OCI-LY1 (cell line): ENCODE data around the gene AUP1.

ENCODE experiments used
- H2AFZ ChIP-seq: fragments of 200-600 bp; sonication (generic), shearing (Covaris generic); 2 replicates; pipeline ENCODE4 v1.6.0; 2014; ENCODE audit warnings: antibody characterized with exemption, mild to moderate bottlenecking, low read length
- H3F3A ChIP-seq: fragments of 200-600 bp; sonication (generic), shearing (Covaris generic); 2 replicates; pipeline ENCODE4 v1.6.0; 2014; ENCODE audit warnings: mild to moderate bottlenecking, antibody characterized with exemption, low read length, moderate library complexity; ENCODE audit not compliant: insufficient read depth
- H3K27ac ChIP-seq: fragments of 200-600 bp; sonication (generic); 2 replicates; pipeline ENCODE4 v1.5.1; 2014; ENCODE audit warnings: low read length, mixed run types, mild to moderate bottlenecking, low read depth; ENCODE audit not compliant: poor library complexity, severe bottlenecking
- H3K27me3 ChIP-seq: fragments of 200-600 bp; sonication (generic); 2 replicates; pipeline ENCODE4 v1.6.0; 2014; ENCODE audit warnings: antibody characterized with exemption, mild to moderate bottlenecking, low read length, moderate library complexity; ENCODE audit not compliant: insufficient read depth
- H3K36me3 ChIP-seq: fragments of 200-600 bp; sonication (generic); 2 replicates; pipeline ENCODE4 v1.6.1; 2014; ENCODE audit warnings: mild to moderate bottlenecking, antibody characterized with exemption, low read length, moderate library complexity, mixed read lengths; ENCODE audit not compliant: insufficient read depth
- H3K4me1 ChIP-seq: fragments of 200-600 bp; sonication (generic); 2 replicates; pipeline ENCODE4 v1.5.1; 2014; ENCODE audit warnings: mild to moderate bottlenecking, low read length, moderate library complexity; ENCODE audit not compliant: insufficient read depth, severe bottlenecking
- H3K4me2 ChIP-seq: fragments of 200-600 bp; sonication (generic), shearing (Covaris generic); 2 replicates; pipeline ENCODE4 v1.6.1; 2014; ENCODE audit warnings: low read length
- H3K4me3 ChIP-seq: fragments of 200-600 bp; sonication (generic); 2 replicates; pipeline ENCODE4 v1.5.1; 2014; ENCODE audit warnings: low read length, low read depth, mild to moderate bottlenecking, mixed read lengths; ENCODE audit not compliant: poor library complexity, severe bottlenecking
- H3K79me2 ChIP-seq: fragments of 200-600 bp; shearing (Covaris generic); 2 replicates; pipeline ENCODE4 v1.6.1; 2016; ENCODE audit warnings: mixed run types, low read length, mixed read lengths; ENCODE audit not compliant: insufficient read depth
- H3K9ac ChIP-seq: fragments of 200-600 bp; sonication (generic), shearing (Covaris generic); 2 replicates; pipeline ENCODE4 v1.6.1; 2014; ENCODE audit warnings: mild to moderate bottlenecking, low read length, mixed read lengths
- H3K9me2 ChIP-seq: fragments of 200-600 bp; sonication (generic), shearing (Covaris generic); 2 replicates; pipeline ENCODE4 v1.6.1; 2014; ENCODE audit warnings: low read depth, mild to moderate bottlenecking, low read length, mixed read lengths
- H3K9me3 ChIP-seq: fragments of 200-600 bp; shearing (Covaris generic); 2 replicates; pipeline ENCODE4 v1.6.1; 2014; ENCODE audit warnings: low read length, mixed read lengths
- H4K20me1 ChIP-seq: fragments of 200-600 bp; sonication (generic), shearing (Covaris generic); 2 replicates; pipeline ENCODE4 v1.6.0; 2016; ENCODE audit warnings: mild to moderate bottlenecking, low read length; ENCODE audit not compliant: insufficient read depth
- CTCF ChIP-seq: fragments of 200-600 bp; sonication (generic), shearing (Covaris generic); IDR thresholded peaks from 2 replicates; pipeline ENCODE4 v1.5.1; 2017; ENCODE audit warnings: mild to moderate bottlenecking, antibody characterized with exemption, low read length, moderate library complexity, mixed read lengths
- EZH2 ChIP-seq: fragments of 200-600 bp; sonication (generic), shearing (Covaris generic); IDR thresholded peaks from 2 replicates; pipeline ENCODE4 v1.8.0; 2017; ENCODE audit warnings: borderline replicate concordance, mixed run types, mild to moderate bottlenecking, antibody characterized with exemption, low read length, moderate library complexity, mixed read lengths

Gene AUP1

GRCh38 chr2:74503506-74504475, 25.7 kb downstream of the AUP1 start:
- Histone ChIP-seq H3K9me2 (no peaks in the 10 kb centered on the region), H4K20me1 (no peaks in the 10 kb centered on the region), H3K79me2 (no peaks in the 10 kb centered on the region), H3K9me3 (no peaks in the 10 kb centered on the region), H3K27ac (no peak overlapping the region), H3K9ac (peak overlapping the region; percentile 61; the same call in 1 of the 2 replicates), H3K4me2 (peak overlapping the region; percentile 61), H3K4me3 (peak overlapping the region; percentile 53), H2AFZ (no peak overlapping the region), H3K27me3 (peaks cover 24% of the 10 kb centered on the region; the same call in 1 of the 2 replicates), H3F3A (no peaks in the 10 kb centered on the region), H3K4me1 (peaks cover 38% of the 10 kb centered on the region), H3K36me3 (peaks cover 17% of the 10 kb centered on the region)
- TF ChIP-seq EZH2 = no peak
- no peak for TF ChIP-seq CTCF

- no peaks in the 10 kb centered on the region for H3K9me3 ChIP-seq
- peaks cover 25% of the 10 kb centered on the region; the same call in 1 of the 2 replicates for H3K27me3 ChIP-seq
- H2AFZ ChIP-seq = no peak overlapping the region
- TF ChIP-seq CTCF = peak; percentile 58
- TF ChIP-seq EZH2 = no peak
- H3K9me2 ChIP-seq = no peaks in the 10 kb centered on the region
- peak overlapping the region; percentile 61 for H3K9ac ChIP-seq
- no peaks in the 10 kb centered on the region for H4K20me1 ChIP-seq
- H3F3A ChIP-seq = no peaks in the 10 kb centered on the region
- H3K27ac ChIP-seq = no peak overlapping the region
- H3K79me2 ChIP-seq = no peaks in the 10 kb centered on the region
- peak overlapping the region; percentile 53 for H3K4me3 ChIP-seq
- H3K4me2 ChIP-seq = peak overlapping the region; percentile 61
- peaks cover 17% of the 10 kb centered on the region for H3K36me3 ChIP-seq
- peaks cover 31% of the 10 kb centered on the region for H3K4me1 ChIP-seq
These were observed 26.6 kb downstream of the AUP1 start for GRCh38 chr2:74502720-74503505.

- Histone ChIP-seq H2AFZ (no peak overlapping the region), H3K9me3 (no peaks in the 10 kb centered on the region), H3K9me2 (no peaks in the 10 kb centered on the region), H3K4me2 (peak overlapping the region; percentile 61), H3K4me3 (peak overlapping the region; percentile 53), H3K36me3 (peaks cover 17% of the 10 kb centered on the region), H3K27me3 (peaks cover 25% of the 10 kb centered on the region; the same call in 1 of the 2 replicates), H4K20me1 (no peaks in the 10 kb centered on the region), H3K79me2 (no peaks in the 10 kb centered on the region), H3K27ac (no peak overlapping the region), H3K9ac (peak overlapping the region; percentile 61), H3F3A (no peaks in the 10 kb centered on the region), H3K4me1 (peaks cover 30% of the 10 kb centered on the region)
- no peak for TF ChIP-seq CTCF
- no peak for TF ChIP-seq EZH2
These were observed 27.3 kb downstream of the AUP1 start for GRCh38 chr2:74502147-74502719.
